Keratinocyte (primary cell): ENCODE data around the gene MICALL2.

ENCODE experiments used
- EZH2 ChIP-seq: IDR thresholded peaks from one replicate; pipeline ENCODE4 v1.6.1; 2012; ENCODE audit warnings: inconsistent platforms, mild to moderate bottlenecking, low read length, moderate library complexity
- TF ChIP-seq, protein P1 (sequence below), 3 experiments: IDR thresholded peaks in 1 of 3; conservative IDR thresholded peaks in 1 of 3; optimal IDR thresholded peaks in 1 of 3; 2 replicates in 2 of 3; 3 replicates in 1 of 3; pipeline versions ENCODE3 to v1.5.1; 2011; ENCODE audit warnings: low read length in 3 of 3, mild to moderate bottlenecking in 3 of 3, moderate library complexity in 2 of 3, control low read depth in 1 of 3, inconsistent platforms in 1 of 3; ENCODE audit not compliant: insufficient read depth in 2 of 3; ENCODE audit errors: extremely low read depth in 1 of 3

DNA sequence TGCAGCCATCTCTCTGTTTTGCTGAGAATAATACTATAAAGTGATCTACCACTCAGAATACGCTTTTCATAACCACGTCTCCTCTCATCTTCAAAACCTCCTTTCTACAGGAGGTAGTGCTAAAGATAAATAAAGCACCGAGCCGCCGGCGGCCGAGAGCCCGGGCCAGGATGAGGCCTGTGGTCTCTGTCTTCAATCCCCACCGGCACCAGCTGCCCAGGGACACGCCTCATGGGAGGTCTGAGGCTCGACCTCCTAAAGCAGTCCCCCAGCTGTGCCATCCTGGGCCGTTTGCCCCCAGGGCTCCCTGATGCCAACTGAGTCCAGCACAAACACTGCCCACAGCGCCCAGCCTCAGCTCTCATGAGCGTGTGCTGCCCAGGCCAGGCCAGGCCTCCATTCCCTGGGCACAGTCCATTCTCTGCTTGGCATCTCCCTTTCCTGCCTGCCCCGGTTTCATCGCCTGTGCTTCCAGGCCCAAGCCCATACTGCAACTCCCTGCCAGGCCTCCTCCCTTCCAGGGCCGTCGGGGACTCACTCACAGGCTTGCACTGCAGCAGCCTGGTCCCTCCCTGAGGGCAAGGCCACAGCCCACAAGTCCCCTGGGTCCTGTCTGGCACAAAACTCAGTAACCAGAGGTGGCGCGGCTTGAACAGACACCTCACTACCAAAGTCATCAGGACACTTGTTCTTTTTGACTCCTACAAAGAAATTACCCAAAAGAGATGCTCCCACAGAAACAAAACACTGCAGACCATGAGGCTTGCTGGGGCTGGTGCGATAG lies 42.4 kb upstream of the MICALL2 start:
- TF ChIP-seq, protein P1, sequence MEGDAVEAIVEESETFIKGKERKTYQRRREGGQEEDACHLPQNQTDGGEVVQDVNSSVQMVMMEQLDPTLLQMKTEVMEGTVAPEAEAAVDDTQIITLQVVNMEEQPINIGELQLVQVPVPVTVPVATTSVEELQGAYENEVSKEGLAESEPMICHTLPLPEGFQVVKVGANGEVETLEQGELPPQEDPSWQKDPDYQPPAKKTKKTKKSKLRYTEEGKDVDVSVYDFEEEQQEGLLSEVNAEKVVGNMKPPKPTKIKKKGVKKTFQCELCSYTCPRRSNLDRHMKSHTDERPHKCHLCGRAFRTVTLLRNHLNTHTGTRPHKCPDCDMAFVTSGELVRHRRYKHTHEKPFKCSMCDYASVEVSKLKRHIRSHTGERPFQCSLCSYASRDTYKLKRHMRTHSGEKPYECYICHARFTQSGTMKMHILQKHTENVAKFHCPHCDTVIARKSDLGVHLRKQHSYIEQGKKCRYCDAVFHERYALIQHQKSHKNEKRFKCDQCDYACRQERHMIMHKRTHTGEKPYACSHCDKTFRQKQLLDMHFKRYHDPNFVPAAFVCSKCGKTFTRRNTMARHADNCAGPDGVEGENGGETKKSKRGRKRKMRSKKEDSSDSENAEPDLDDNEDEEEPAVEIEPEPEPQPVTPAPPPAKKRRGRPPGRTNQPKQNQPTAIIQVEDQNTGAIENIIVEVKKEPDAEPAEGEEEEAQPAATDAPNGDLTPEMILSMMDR (optimal IDR thresholded peaks at IDR 0.05 in 1 of 3, IDR thresholded peaks at IDR 0.05 in 1 of 3, conservative IDR thresholded peaks at IDR 0.05 in 1 of 3; ENCODE audit: extremely low read depth in 1 of 3, insufficient read depth in 2 of 3, low read length in 3 of 3): no peak
- no peak for TF ChIP-seq EZH2
